HCT116 (cell line): ENCODE data around the gene NIFK. TPM values are rescaled to one million over a fixed set of nuclear protein-coding genes. Genes with fewer than 3 reads are reported as not detected.

Experiments
- ATAC-seq: fragments of 200-7000 bp; cut with Tn5 transposase; 2 replicates; pipeline ENCODE4 v1.9.1; 2020; ENCODE audit warnings: mild to moderate bottlenecking, moderate library complexity
- BruUV-seq: library from RNA; stranded (reverse); fragments of 400-500 nt; replicated peaks from 2 replicates; lab custom pipeline; 2021; lab: Mats Ljungman, UMichigan
- CTCF ChIA-PET: fragments of 300-600 bp; sonication (Branson Sonifier 250); formaldehyde crosslinking; loops from one replicate; lab custom pipeline; 2021; ENCODE audit warnings: antibody characterized with exemption; lab: Charles Lee
- POLR2A ChIA-PET: fragments of 300-600, 350-600 bp; sonication (Branson Sonifier 250); formaldehyde crosslinking; loops from one replicate; lab custom pipeline; 2021; ENCODE audit warnings: antibody characterized with exemption; lab: Charles Lee
- RAD21 ChIA-PET, 2 experiments: fragments of 300-600 bp; sonication (Branson Sonifier 250); formaldehyde crosslinking; loops; one replicate each; lab custom pipeline; 2023; ENCODE audit warnings: low total read pairs in 2 of 2; ENCODE audit not compliant: uncharacterized antibody in 2 of 2, unreplicated experiment in 2 of 2, low non-redundant PET in 1 of 2; lab: Charles Lee
- DNase-seq: peaks from one replicate; pipeline ENCODE4 v3.0.0-alpha.2; 2010; ENCODE audit warnings: low read depth, low spot score
- H2AFZ ChIP-seq: fragments of 200-600 bp; shearing (Covaris generic), sonication (generic); 2 replicates; pipeline ENCODE4 v1.6.1; 2017; ENCODE audit warnings: low read depth, mixed run types, mixed read lengths, antibody characterized with exemption, low read length; ENCODE audit not compliant: poor library complexity, severe bottlenecking
- H3K27ac ChIP-seq: 2 replicates; pipeline ENCODE4 v1.5.1; 2012; ENCODE audit warnings: low read depth, low read length
- H3K27me3 ChIP-seq: fragments of 200-600 bp; sonication (generic); 2 replicates; pipeline ENCODE4 v1.6.1; 2016; ENCODE audit warnings: mixed run types, low read length, mixed read lengths; ENCODE audit not compliant: insufficient read depth
- H3K36me3 ChIP-seq, 2 experiments: fragments of 200-500 bp in 1 of 2; fragments of 200-600 bp in 1 of 2; sonication (Bioruptor generic) in 1 of 2; sonication (generic) in 1 of 2; 2 replicates each; pipeline versions ENCODE4 v1.5.1 to v1.6.1; 2014 to 2016; ENCODE audit warnings: low read length in 2 of 2, inconsistent platforms in 1 of 2, mixed read lengths in 1 of 2, mixed run types in 1 of 2; ENCODE audit not compliant: insufficient read depth in 2 of 2, control insufficient read depth in 1 of 2
- H3K4me1 ChIP-seq, 2 experiments: fragments of 200-600 bp in 1 of 2; sonication (generic) in 1 of 2; 2 replicates each; pipeline versions ENCODE4 v1.5.1 to v1.6.1; 2012 to 2017; ENCODE audit warnings: low read length in 2 of 2, inconsistent platforms in 1 of 2, mild to moderate bottlenecking in 1 of 2, mixed read lengths in 1 of 2, mixed run types in 1 of 2, moderate library complexity in 1 of 2; ENCODE audit not compliant: insufficient read depth in 2 of 2, control insufficient read depth in 1 of 2
- H3K4me2 ChIP-seq: fragments of 200-600 bp; sonication (generic); 2 replicates; pipeline ENCODE4 v1.6.1; 2017; ENCODE audit warnings: mixed run types, low read length, mixed read lengths
- H3K4me3 ChIP-seq, 2 experiments: fragments of 200-600 bp in 1 of 2; sonication (generic) in 1 of 2; replicated peaks in 1 of 2; 2 replicates each; pipeline ENCODE4 v1.5.1; 2011 to 2016; ENCODE audit warnings: low read length in 2 of 2, control low read depth in 1 of 2, low read depth in 1 of 2, mild to moderate bottlenecking in 1 of 2, mixed read lengths in 1 of 2, mixed run types in 1 of 2
- H3K79me2 ChIP-seq: fragments of 200-600 bp; sonication (generic); 2 replicates; pipeline ENCODE4 v1.6.1; 2017; ENCODE audit warnings: mild to moderate bottlenecking, mixed run types, low read length, moderate library complexity, mixed read lengths; ENCODE audit not compliant: insufficient read depth
- H3K9ac ChIP-seq: fragments of 200-600 bp; sonication (generic); 2 replicates; pipeline ENCODE4 v1.6.1; 2016; ENCODE audit warnings: low read length, mixed read lengths
- H3K9me2 ChIP-seq: fragments of 200-600 bp; sonication (generic), shearing (Covaris generic); 2 replicates; pipeline ENCODE4 v1.6.1; 2017; ENCODE audit warnings: mixed run types, mild to moderate bottlenecking, moderate library complexity; ENCODE audit not compliant: insufficient read depth
- H3K9me3 ChIP-seq, 2 experiments: fragments of 200-500 bp in 1 of 2; fragments of 200-600 bp in 1 of 2; sonication (Bioruptor generic) in 1 of 2; sonication (generic) in 1 of 2; 2 replicates each; pipeline ENCODE4 v1.6.1; 2014 to 2017; ENCODE audit warnings: low read length in 2 of 2, mixed read lengths in 2 of 2, inconsistent platforms in 1 of 2, low read depth in 1 of 2, mild to moderate bottlenecking in 1 of 2, mixed run types in 1 of 2, moderate library complexity in 1 of 2; ENCODE audit not compliant: control insufficient read depth in 1 of 2, insufficient read depth in 1 of 2
- H4K20me1 ChIP-seq: fragments of 200-600 bp; sonication (generic), shearing (Covaris generic); 2 replicates; pipeline ENCODE4 v1.6.1; 2017; ENCODE audit warnings: mixed run types, mild to moderate bottlenecking, moderate library complexity; ENCODE audit not compliant: insufficient read depth
- CBX3 ChIP-seq: IDR thresholded peaks from 2 replicates; pipeline ENCODE4 v1.6.1; 2012; ENCODE audit warnings: low read depth
- CEBPB ChIP-seq: IDR thresholded peaks from 2 replicates; pipeline ENCODE4 v1.6.1; 2012; ENCODE audit warnings: low read depth
- EGR1 ChIP-seq: IDR thresholded peaks from 2 replicates; pipeline ENCODE4 v1.6.1; 2012; ENCODE audit warnings: low read depth
- ELF1 ChIP-seq: IDR thresholded peaks from 2 replicates; pipeline ENCODE4 v1.6.1; 2012; ENCODE audit warnings: low read depth, borderline replicate concordance
- EZH2 ChIP-seq: fragments of 200-600 bp; sonication (generic); IDR thresholded peaks from 2 replicates; pipeline ENCODE4 v1.6.1; 2017; ENCODE audit warnings: antibody characterized with exemption, mixed run types
- EZH2phosphoT487 ChIP-seq: fragments of 200-600 bp; IDR thresholded peaks from 2 replicates; pipeline ENCODE4 v1.6.1; 2018; ENCODE audit warnings: antibody characterized with exemption, borderline replicate concordance
- FOSL1 ChIP-seq: IDR thresholded peaks from 2 replicates; pipeline ENCODE4 v1.6.1; 2012; ENCODE audit warnings: low read depth
- JUND ChIP-seq: IDR thresholded peaks from 2 replicates; pipeline ENCODE4 v1.6.1; 2012
- RAD21 ChIP-seq: IDR thresholded peaks from 2 replicates; pipeline ENCODE4 v1.6.1; 2012; ENCODE audit warnings: low read depth, mild to moderate bottlenecking
- SIN3A ChIP-seq: IDR thresholded peaks from 2 replicates; pipeline ENCODE4 v1.6.1; 2012; ENCODE audit warnings: low read depth
- SRF ChIP-seq: IDR thresholded peaks from 2 replicates; pipeline ENCODE4 v1.6.1; 2012; ENCODE audit warnings: low read depth
- TCF7L2 ChIP-seq: IDR thresholded peaks from 2 replicates; pipeline ENCODE4 v1.7.0; 2011; ENCODE audit warnings: borderline replicate concordance, inconsistent platforms; ENCODE audit not compliant: insufficient read depth, insufficient read length; ENCODE audit errors: extremely low read depth
- YY1 ChIP-seq: IDR thresholded peaks from 2 replicates; pipeline ENCODE4 v1.6.1; 2011; ENCODE audit warnings: low read length, low read depth, moderate library complexity, mild to moderate bottlenecking; ENCODE audit not compliant: insufficient replicate concordance; ENCODE audit errors: extremely low read depth
- ZFX ChIP-seq: fragments of 450-650 bp; IDR thresholded peaks from 2 replicates; pipeline ENCODE4 v1.6.1; 2017
- ZNF274 ChIP-seq: fragments of 200-500 bp; sonication (Bioruptor generic); IDR thresholded peaks from 2 replicates; pipeline ENCODE4 v1.6.1; 2014; ENCODE audit warnings: mild to moderate bottlenecking, low read depth, low read length, inconsistent platforms
- intact Hi-C: fragments of 100-400 bp; cut with micrococcal nuclease; formaldehyde crosslinking; loops from 2 replicates; pipeline ENCODE4 v1.10.0; 2022
- total RNA-seq: library from RNA; stranded (reverse); gene quantifications from one replicate; pipeline ENCODE4 v1.2.1, GENCODE V29; 2021; ENCODE audit not compliant: unreplicated experiment
- TF ChIP-seq, protein P1 (sequence below): IDR thresholded peaks from 2 replicates; pipeline ENCODE4 v1.6.1; 2011; ENCODE audit warnings: mild to moderate bottlenecking, low read length, moderate library complexity; ENCODE audit not compliant: insufficient replicate concordance; ENCODE audit errors: extremely low read depth

The NIFK gene
- total RNA-seq, 1 experiment from 2014 or later = 93.2 TPM

DNA sequence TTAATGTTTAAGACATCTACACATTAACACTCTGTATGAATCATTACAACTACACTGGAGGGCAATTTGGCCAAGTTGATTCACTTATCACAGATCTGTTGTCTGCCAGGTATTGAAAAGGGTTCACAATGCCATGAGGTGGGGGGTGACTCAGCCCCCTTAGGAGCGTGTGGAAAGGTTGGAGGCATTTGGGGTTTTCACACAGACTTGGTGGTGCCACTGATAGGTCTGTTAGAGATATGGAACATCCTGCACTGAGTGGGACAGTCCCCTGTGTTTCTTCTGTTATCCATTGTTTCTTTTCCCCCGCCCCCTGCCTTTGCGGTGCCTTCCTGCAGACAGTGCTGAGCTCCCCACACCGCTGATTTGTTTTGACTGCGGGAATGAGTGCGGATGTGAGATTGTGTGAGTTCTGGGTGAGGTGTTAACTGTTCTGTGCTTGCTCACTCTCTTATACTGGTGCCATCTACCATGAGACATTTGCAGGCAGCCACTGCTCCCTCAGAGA lies 9.4 kb upstream of the NIFK start (continued):
- TF ChIP-seq TCF7L2 = no peak
- TF ChIP-seq EGR1 = no peak
- no peak for TF ChIP-seq YY1
- no peak for TF ChIP-seq FOSL1
- no peak for TF ChIP-seq EZH2
- TF ChIP-seq JUND = no peak
- TF ChIP-seq CEBPB = no peak
- TF ChIP-seq SRF = no peak
- TF ChIP-seq ZFX = no peak
- no peak for TF ChIP-seq CBX3

DNA sequence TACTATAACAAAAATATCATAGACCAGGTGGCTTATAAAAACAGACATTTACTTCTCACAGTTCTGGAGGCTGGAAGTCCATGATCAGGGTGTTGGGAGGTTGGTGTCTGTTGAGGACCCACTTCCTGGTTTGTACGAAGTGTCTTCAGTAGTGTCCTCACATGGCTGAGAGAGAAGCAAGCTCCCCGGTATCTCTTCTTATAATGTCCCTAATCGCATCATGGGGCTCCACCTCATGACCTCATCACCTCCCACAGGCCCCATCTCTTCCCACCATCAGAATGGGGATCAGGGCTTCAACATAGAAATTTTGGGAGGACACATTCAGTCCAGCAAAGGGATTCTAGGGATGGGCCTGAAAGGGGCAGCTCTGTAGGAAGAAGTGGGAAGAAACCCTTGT lies 4.8 kb upstream of the NIFK start:
- H3K27me3 ChIP-seq = no peaks in the 10 kb centered on the region
- no peak overlapping the region for H3K27ac ChIP-seq
- ChIA-PET POLR2A (no interaction called here), CTCF (no interaction called here), RAD21 (no interaction called here)
- H3K4me2 ChIP-seq = no peak overlapping the region
- no peaks in the 10 kb centered on the region for H3K36me3 ChIP-seq
- ATAC-seq (no peak), DNase-seq (no peak)
- H3K9me2 ChIP-seq = no peaks in the 10 kb centered on the region
- TF ChIP-seq RAD21 (no peak), EZH2phosphoT487 (no peak), TCF7L2 (no peak), CBX3 (no peak), ZNF274 (no peak), SIN3A (no peak), EGR1 (no peak), ZFX (no peak), YY1 (no peak), ELF1 (no peak), FOSL1 (no peak)
- TF ChIP-seq, protein P1, sequence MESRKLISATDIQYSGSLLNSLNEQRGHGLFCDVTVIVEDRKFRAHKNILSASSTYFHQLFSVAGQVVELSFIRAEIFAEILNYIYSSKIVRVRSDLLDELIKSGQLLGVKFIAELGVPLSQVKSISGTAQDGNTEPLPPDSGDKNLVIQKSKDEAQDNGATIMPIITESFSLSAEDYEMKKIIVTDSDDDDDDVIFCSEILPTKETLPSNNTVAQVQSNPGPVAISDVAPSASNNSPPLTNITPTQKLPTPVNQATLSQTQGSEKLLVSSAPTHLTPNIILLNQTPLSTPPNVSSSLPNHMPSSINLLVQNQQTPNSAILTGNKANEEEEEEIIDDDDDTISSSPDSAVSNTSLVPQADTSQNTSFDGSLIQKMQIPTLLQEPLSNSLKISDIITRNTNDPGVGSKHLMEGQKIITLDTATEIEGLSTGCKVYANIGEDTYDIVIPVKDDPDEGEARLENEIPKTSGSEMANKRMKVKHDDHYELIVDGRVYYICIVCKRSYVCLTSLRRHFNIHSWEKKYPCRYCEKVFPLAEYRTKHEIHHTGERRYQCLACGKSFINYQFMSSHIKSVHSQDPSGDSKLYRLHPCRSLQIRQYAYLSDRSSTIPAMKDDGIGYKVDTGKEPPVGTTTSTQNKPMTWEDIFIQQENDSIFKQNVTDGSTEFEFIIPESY = no peak
- BruUV-seq = no TSS peak
- peaks cover 3 to 8% of the 10 kb centered on the region in 2 experiments; a peak in 3 of 4 replicates for H3K4me1 ChIP-seq
- peaks cover 3% of the 10 kb centered on the region for H3K79me2 ChIP-seq
- no peak overlapping the region for H2AFZ ChIP-seq
- intact Hi-C loops = no loop called here
- H3K9me3 ChIP-seq = no peaks in the 10 kb centered on the region
- H3K9ac ChIP-seq = no peak overlapping the region
- H4K20me1 ChIP-seq = no peaks in the 10 kb centered on the region
- no peak overlapping the region for H3K4me3 ChIP-seq
